Large intestine (tissue), 12 donors: ENCODE measurements around the gene SELENOS. TPM values are rescaled to one million over a fixed set of nuclear protein-coding genes. Genes with fewer than 3 reads are reported as not detected.

ENCODE experiments used
- DNase-seq, 2 donors: peaks; one replicate each; pipeline versions ENCODE4 v3.0.0 to v3.0.0-alpha.2; 2013
- H3K27ac ChIP-seq: one replicate; pipeline ENCODE4 v1.5.1; 2013; ENCODE audit warnings: low read length
- H3K27me3 ChIP-seq: 2 replicates; pipeline ENCODE4 v1.6.1; 2013; ENCODE audit warnings: low read length; ENCODE audit not compliant: control insufficient read depth, insufficient read depth
- H3K36me3 ChIP-seq: 2 replicates; pipeline ENCODE4 v1.6.1; 2013; ENCODE audit warnings: low read length; ENCODE audit not compliant: control insufficient read depth, insufficient read depth
- H3K4me1 ChIP-seq: one replicate; pipeline ENCODE4 v1.6.1; 2013; ENCODE audit warnings: low read length; ENCODE audit not compliant: control insufficient read depth, insufficient read depth
- H3K4me3 ChIP-seq: one replicate; pipeline ENCODE4 v1.5.1; 2013; ENCODE audit warnings: low read length
- H3K9me3 ChIP-seq: one replicate; pipeline ENCODE4 v1.6.1; 2013; ENCODE audit warnings: mild to moderate bottlenecking, low read depth, low read length, moderate library complexity; ENCODE audit not compliant: control insufficient read depth
- WGBS: methylation state at CpG from one replicate; pipeline ENCODE4 v1.1.5; 2013; ENCODE audit warnings: low lambda C conversion rate; ENCODE audit not compliant: insufficient coverage; 5-methylcytosine and 5-hydroxymethylcytosine counted together
- long read RNA-seq, 11 donors: transcript quantifications; one replicate each; lab custom pipeline, GENCODE V29; 2026
- polyA plus RNA-seq: library from polyadenylated mRNA; unstranded; fragments of 120-200 nt; gene quantifications from one replicate; pipeline ENCODE4 v1.2.1, GENCODE V29; 2013

Gene SELENOS
- polyA plus RNA-seq = 83.5 TPM
- long read RNA-seq, donor 1, transcript SELENOS-206 (3 exons, 556 nt) = minor isoform, 6 of 40 reads
- long read RNA-seq, donor 1, transcript SELENOS-203 (6 exons, 1,188 nt) = major isoform, 19 of 40 reads
- long read RNA-seq, donor 1, partial matches to known transcripts = 9 of 40 reads
- long read RNA-seq, donor 1, other reads (novel, unspliced or antisense) = 0 of 40 reads
- long read RNA-seq, donor 2, transcript SELENOS-208 (2 exons, 355 nt) = minor isoform, 5 of 71 reads
- long read RNA-seq, donor 2, transcript SELENOS-204 (4 exons, 856 nt) = minor isoform, 9 of 71 reads
- long read RNA-seq, donor 2, transcript SELENOS-203 (6 exons, 1,188 nt) = major isoform, 43 of 71 reads
- long read RNA-seq, donor 2, transcript SELENOS-206 (3 exons, 556 nt) = minor isoform, 12 of 71 reads
- long read RNA-seq, donor 2, partial matches to known transcripts = 0 of 71 reads
- long read RNA-seq, donor 2, other reads (novel, unspliced or antisense) = 0 of 71 reads
- long read RNA-seq, donor 3 = 0 reads
- long read RNA-seq, donor 4, partial matches to known transcripts = 0 of 7 reads
- long read RNA-seq, donor 4, other reads (novel, unspliced or antisense) = 0 of 7 reads
- long read RNA-seq, donor 5, transcript SELENOS-203 (6 exons, 1,188 nt) = major isoform, 21 of 28 reads
- long read RNA-seq, donor 5, partial matches to known transcripts = 0 of 28 reads
- long read RNA-seq, donor 5, other reads (novel, unspliced or antisense) = 0 of 28 reads
- long read RNA-seq, donor 6, transcript SELENOS-203 (6 exons, 1,188 nt) = major isoform, 32 of 67 reads
- long read RNA-seq, donor 6, transcript SELENOS-204 (4 exons, 856 nt) = minor isoform, 6 of 67 reads
- long read RNA-seq, donor 6, transcript SELENOS-206 (3 exons, 556 nt) = minor isoform, 15 of 67 reads
- long read RNA-seq, donor 6, transcript SELENOS-208 (2 exons, 355 nt) = minor isoform, 6 of 67 reads
- long read RNA-seq, donor 6, partial matches to known transcripts = 6 of 67 reads
- long read RNA-seq, donor 6, other reads (novel, unspliced or antisense) = 0 of 67 reads
- long read RNA-seq, donor 7, transcript SELENOS-203 (6 exons, 1,188 nt) = major isoform, 20 of 33 reads
- long read RNA-seq, donor 7, transcript SELENOS-206 (3 exons, 556 nt) = minor isoform, 7 of 33 reads
- long read RNA-seq, donor 7, partial matches to known transcripts = 0 of 33 reads
- long read RNA-seq, donor 7, other reads (novel, unspliced or antisense) = 0 of 33 reads
- long read RNA-seq, donor 8, transcript SELENOS-203 (6 exons, 1,188 nt) = major isoform, 66 of 146 reads
- long read RNA-seq, donor 8, transcript SELENOS-204 (4 exons, 856 nt) = minor isoform, 5 of 146 reads
- long read RNA-seq, donor 8, transcript SELENOS-206 (3 exons, 556 nt) = minor isoform, 30 of 146 reads
- long read RNA-seq, donor 8, transcript SELENOS-208 (2 exons, 355 nt) = minor isoform, 12 of 146 reads
- long read RNA-seq, donor 8, partial matches to known transcripts = 30 of 146 reads
- long read RNA-seq, donor 8, other reads (novel, unspliced or antisense) = 0 of 146 reads
- long read RNA-seq, donor 9, transcript SELENOS-203 (6 exons, 1,188 nt) = major isoform, 35 of 60 reads
- long read RNA-seq, donor 9, transcript SELENOS-206 (3 exons, 556 nt) = minor isoform, 11 of 60 reads
- long read RNA-seq, donor 9, transcript SELENOS-204 (4 exons, 856 nt) = minor isoform, 10 of 60 reads
- long read RNA-seq, donor 9, partial matches to known transcripts = 0 of 60 reads
- long read RNA-seq, donor 9, other reads (novel, unspliced or antisense) = 0 of 60 reads
- long read RNA-seq, donor 10, transcript SELENOS-204 (4 exons, 856 nt) = minor isoform, 5 of 90 reads
- long read RNA-seq, donor 10, transcript SELENOS-203 (6 exons, 1,188 nt) = major isoform, 65 of 90 reads
- long read RNA-seq, donor 10, transcript SELENOS-206 (3 exons, 556 nt) = minor isoform, 12 of 90 reads
- long read RNA-seq, donor 10, partial matches to known transcripts = 0 of 90 reads
- long read RNA-seq, donor 10, other reads (novel, unspliced or antisense) = 0 of 90 reads
- long read RNA-seq, donor 11, transcript SELENOS-206 (3 exons, 556 nt) = minor isoform, 7 of 51 reads
- long read RNA-seq, donor 11, transcript SELENOS-203 (6 exons, 1,188 nt) = major isoform, 31 of 51 reads
- long read RNA-seq, donor 11, partial matches to known transcripts = 6 of 51 reads
- long read RNA-seq, donor 11, other reads (novel, unspliced or antisense) = 0 of 51 reads

- peak within 1 kb of the TSS; percentile 82 for H3K4me3 ChIP-seq
- H3K27me3 ChIP-seq = no peaks in the 10 kb centered on the region
- no CpG with 5 or more reads among the region's 91 CpGs for WGBS
- peak within 1 kb of the TSS; percentile 90 for H3K27ac ChIP-seq
- H3K9me3 ChIP-seq = no peaks in the 10 kb centered on the region
- DNase-seq = peak; percentile 92 to 96
- H3K4me1 ChIP-seq = peaks cover 30% of the 10 kb centered on the region
- H3K36me3 ChIP-seq = peaks cover 48% of the 10 kb centered on the region
Measured at GRCh38 chr15:101277038-101277822, at the start of gene SELENOS. SELENOS (minus strand) TSS chr15:101277485; CDS start chr15:101277417, 68 bp downstream.

DNA sequence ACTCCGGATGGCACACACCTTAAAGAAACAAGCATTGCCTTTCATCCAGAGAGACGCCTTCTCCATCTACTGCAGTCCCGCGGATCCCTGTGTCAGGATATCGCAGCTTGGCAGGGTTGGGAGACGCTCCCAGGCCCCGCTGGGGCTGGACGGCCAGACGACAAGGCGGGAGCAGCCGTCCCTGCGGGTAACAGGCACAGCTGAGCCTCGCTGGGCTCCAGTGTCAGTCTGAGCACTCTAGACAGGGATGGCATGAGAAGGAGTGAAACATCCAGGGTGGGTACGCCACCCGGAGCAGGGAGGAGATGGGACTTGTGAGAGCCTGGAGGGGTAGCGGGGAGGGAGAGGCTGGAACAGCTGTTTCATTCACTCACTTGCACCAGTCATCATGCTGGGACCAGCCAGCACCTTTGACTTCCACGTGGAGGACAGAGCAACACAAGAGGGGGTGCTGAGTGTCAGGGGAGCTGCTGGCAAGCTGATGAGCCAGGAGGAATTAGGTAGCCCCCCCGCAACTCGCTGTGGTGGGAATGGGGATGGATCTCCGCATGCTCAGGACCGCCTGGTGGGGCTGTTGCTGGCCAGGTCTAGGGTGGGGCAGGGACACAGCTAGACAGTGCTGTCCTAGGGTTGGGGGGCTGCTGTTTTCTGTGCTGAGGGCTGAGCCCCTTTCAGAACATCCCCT is 49.3 kb upstream of the SELENOS start:
- DNase-seq = no peak
- peaks cover 19% of the 10 kb centered on the region for H3K4me1 ChIP-seq
- no CpG with 5 or more reads among the region's 21 CpGs for WGBS
- no peaks in the 10 kb centered on the region for H3K9me3 ChIP-seq
- H3K4me3 ChIP-seq = no peak overlapping the region
- no peaks in the 10 kb centered on the region for H3K36me3 ChIP-seq
- no peak overlapping the region for H3K27ac ChIP-seq
- H3K27me3 ChIP-seq = no peaks in the 10 kb centered on the region

- WGBS = no CpG with 5 or more reads among the region's 8 CpGs
- Histone ChIP-seq H3K4me3 (no peak overlapping the region), H3K27ac (no peak overlapping the region), H3K9me3 (no peaks in the 10 kb centered on the region), H3K4me1 (peaks cover 19% of the 10 kb centered on the region), H3K36me3 (no peaks in the 10 kb centered on the region), H3K27me3 (no peaks in the 10 kb centered on the region)
- no peak for DNase-seq
Measured at GRCh38 chr15:101326026-101326315, 48.7 kb upstream of the SELENOS start.

DNA sequence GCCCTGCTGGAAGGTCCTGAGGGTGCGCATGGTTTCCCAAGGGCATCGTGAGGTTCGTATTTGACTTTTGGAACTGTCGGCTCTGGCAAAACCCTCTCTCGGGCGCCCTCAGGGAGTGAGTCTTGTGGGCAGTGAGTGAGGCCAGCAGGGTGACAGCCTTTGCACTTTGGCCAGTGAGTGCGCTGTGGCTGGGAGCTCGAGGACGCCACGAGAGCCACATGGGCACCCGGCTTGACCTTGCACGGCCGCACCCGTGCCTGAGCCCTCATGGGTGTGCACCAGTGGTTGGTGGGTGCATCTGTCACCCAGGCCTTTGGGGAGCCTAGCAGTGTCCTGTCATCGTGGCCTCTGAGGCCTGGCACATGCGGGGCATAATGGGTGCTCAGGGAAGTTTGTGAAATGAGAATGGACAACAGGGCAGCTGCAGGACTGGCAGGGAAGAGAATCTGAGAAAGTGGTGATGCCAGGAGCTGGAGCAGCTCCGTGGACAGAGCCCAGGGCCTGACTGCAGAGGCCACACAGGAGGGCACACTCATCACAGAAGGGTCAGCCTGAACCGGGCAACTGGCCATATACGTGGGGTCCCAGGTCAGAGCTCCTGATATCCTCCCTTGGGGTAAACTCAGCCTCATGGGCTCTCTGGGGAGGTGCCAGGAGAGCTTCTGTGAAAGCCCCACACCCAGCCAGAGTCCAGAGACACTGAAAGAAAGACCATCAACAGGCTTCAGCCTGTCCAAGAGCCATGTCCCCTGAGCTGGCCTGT is 48.2 kb upstream of the SELENOS start:
- H3K4me1 ChIP-seq = peaks cover 19% of the 10 kb centered on the region
- no peaks in the 10 kb centered on the region for H3K36me3 ChIP-seq
- H3K4me3 ChIP-seq = no peak overlapping the region
- no peaks in the 10 kb centered on the region for H3K9me3 ChIP-seq
- DNase-seq = peak in 1 of 2 donors; percentile 31
- no CpG with 5 or more reads among the region's 19 CpGs for WGBS
- peak overlapping the region; percentile 32 for H3K27ac ChIP-seq
- no peaks in the 10 kb centered on the region for H3K27me3 ChIP-seq

DNA sequence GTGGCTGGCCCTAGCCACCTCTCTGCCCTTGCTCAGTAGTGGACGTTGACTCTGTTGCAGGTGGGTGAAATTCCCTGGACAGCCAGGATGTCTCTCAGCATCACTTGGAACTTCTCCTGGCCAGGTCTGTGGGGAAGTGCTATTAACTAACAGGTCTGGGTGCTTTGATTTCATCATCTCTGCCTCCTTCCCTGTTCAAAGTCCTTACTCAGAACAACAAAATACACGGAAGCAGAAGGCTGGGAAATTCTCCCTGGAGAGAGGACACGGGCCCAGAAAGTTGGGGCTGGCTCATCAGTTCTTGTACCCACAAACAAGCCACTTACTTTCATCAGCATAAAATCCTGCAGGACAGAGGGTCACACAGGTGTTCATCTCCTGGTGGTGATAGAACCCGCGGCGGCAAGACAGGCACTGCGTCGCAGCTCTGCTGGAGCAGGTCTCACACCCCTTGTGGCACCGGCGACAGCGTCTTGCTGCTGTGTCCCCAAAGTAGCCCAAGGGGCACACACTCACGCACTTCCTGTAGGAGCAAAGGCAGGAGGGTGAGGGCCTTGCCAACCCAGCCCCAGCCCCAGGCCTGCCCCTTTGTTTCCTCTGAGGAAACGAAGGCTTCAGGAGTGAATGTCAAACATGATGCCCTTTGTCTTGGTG is 47.4 kb upstream of the SELENOS start:
- H3K27ac ChIP-seq = peak overlapping the region; percentile 32
- H3K4me3 ChIP-seq = no peak overlapping the region
- WGBS = no CpG with 5 or more reads among the region's 13 CpGs
- H3K4me1 ChIP-seq = peaks cover 19% of the 10 kb centered on the region
- no peaks in the 10 kb centered on the region for H3K9me3 ChIP-seq
- no peaks in the 10 kb centered on the region for H3K27me3 ChIP-seq
- DNase-seq = peak; percentile 74 to 87
- H3K36me3 ChIP-seq = no peaks in the 10 kb centered on the region

DNA sequence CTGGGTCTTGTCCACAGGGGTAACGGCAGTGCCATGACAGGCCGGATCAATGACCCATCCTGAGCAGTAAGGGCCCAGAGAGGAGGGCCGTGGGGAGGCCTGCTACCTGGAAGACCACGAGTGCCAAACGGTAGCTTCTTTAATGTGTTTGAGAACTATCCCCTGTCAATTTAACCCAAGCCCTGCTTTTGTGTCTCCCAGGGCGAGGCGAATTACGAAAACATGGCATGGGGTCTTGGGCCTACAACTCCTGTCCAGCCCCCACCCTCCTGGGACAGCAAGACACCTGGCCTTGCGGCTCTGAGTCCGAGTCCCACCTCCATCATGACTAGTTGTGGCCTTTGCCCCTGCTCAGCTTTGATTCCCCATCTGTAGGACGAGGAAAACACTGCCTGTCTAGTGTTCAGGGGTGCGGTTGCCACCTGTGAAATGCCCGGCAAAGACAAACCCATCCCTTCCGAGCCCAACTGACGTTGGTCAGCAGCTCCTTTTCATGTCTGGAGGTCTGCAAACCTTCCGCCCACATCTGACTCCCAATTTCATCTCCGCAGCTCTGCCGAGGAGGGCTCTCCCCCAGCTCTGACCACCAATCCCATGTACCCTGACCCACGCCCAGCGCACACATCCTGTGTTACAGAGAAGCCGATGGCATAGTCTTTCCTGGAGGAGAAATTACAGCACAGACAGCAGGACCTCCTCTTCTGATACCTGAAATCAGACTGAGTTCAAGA is 46.7 kb upstream of the SELENOS start:
- Histone ChIP-seq H3K9me3 (no peaks in the 10 kb centered on the region), H3K4me1 (peaks cover 19% of the 10 kb centered on the region), H3K27me3 (no peaks in the 10 kb centered on the region), H3K4me3 (no peak overlapping the region), H3K27ac (no peak overlapping the region), H3K36me3 (no peaks in the 10 kb centered on the region)
- peak in 1 of 2 donors; percentile 14 for DNase-seq
- WGBS = no CpG with 5 or more reads among the region's 21 CpGs

- Histone ChIP-seq H3K9me3 (no peaks in the 10 kb centered on the region), H3K36me3 (no peaks in the 10 kb centered on the region), H3K27ac (no peak overlapping the region), H3K4me3 (no peak overlapping the region), H3K4me1 (peaks cover 19% of the 10 kb centered on the region), H3K27me3 (no peaks in the 10 kb centered on the region)
- WGBS = no CpG with 5 or more reads among the region's 17 CpGs
- no peak for DNase-seq
Measured at GRCh38 chr15:101322854-101323477, 45.7 kb upstream of the SELENOS start.
